ENCODE results near the gene DCLK1.

DCLK1 gene

GRCh38 chr13:35889560-35889959 lies 241.6 kb downstream of the DCLK1 start:
- DNase-seq: no peak

GRCh38 chr13:35888981-35889380 lies 242.2 kb downstream of the DCLK1 start:
- DNase-seq: no peak

- no peak for DNase-seq
These were observed 242.7 kb downstream of the DCLK1 start for GRCh38 chr13:35888457-35888883.

DNA sequence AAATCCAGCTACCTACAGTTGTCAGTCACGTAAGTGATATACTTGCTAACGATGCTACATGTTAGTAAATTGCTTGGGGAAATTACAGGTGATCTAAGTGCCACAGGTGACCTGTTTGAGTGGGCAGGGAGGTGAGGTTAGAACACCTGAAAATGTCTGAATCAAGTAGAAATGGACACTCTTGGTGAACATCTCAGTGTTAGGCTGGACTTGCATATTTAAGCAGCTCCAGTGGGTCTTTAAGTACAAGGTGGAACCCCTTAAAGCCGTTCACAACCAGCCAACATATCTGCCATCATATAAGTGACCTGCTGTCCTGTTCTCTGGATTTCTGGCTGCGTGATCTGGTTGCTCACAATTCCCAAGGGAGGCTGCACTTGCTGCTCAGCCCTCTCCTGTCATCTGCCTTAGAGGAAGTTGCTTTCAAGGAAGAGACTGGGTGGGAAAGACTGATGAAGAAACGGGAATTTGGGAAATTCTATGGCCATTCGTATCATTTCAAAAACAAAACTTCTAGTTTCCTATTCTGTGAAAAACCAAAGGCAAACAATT lies 244.0 kb downstream of the DCLK1 start:
- DNase-seq: no peak

GRCh38 chr13:35886332-35887114 lies 244.7 kb downstream of the DCLK1 start:
- DNase-seq: no peak

DNA sequence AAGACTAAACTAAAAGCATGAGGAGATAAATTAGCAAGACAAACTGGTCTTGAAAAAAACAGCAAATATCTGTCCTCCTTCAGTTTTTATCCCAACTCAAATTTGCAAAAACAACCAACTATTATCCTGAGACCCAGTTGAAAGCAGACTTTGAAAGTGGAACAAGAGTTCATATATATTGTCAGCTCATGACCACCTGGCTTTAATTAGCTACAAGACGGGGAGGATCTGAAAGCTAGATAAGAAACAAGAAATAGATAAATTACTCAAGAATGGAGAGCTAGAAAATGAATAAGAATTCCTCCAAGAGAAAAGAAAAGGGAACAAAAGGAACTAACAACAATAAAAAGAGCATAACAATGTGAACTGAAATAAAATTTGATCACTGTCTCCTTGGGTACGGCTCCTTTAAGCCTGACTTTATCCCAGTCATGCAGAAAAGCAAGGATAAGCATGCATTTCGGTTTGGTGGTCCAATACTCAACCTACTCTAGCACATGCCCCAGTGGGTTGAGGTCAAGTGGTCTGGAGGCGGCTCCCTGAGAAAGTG lies 246.9 kb downstream of the DCLK1 start:
- no peak for DNase-seq

DNA sequence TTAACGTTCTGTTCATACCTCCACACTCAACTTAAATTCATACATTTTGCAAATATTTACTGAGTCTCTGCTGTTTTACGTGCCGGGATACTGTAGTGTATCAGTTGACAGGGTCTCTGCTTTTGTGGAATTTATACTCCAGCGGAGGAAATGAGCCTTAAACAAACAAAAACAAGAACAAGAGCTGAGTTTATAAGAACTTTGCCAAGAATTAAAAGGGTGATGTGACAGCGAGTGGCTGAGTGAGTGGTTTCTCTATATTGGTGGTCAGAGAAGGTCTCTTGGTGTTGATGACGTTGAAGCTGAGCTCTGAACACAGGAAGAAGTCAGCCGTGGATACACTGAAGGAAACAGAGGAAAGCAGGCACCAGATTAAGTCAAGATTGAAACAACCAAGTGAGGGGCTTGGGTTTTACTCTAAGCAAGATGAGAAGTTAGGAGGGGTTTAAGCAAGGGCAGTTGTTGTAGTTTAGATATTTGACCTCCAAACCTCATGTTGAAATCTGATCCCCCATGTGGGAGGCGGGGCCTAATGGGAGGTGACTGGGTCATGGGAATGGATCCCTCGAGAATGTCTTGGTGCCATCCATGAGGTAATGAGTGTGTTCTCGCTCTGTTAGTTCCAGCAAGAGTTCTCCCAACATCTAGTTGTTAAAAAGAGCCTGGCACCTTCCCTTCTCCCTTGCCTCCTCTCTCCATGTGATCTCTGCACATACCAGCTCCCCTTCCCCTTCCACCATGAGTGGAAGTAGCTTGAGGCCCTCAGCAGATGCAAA lies 248.3 kb downstream of the DCLK1 start:
- DNase-seq: no peak

DNA sequence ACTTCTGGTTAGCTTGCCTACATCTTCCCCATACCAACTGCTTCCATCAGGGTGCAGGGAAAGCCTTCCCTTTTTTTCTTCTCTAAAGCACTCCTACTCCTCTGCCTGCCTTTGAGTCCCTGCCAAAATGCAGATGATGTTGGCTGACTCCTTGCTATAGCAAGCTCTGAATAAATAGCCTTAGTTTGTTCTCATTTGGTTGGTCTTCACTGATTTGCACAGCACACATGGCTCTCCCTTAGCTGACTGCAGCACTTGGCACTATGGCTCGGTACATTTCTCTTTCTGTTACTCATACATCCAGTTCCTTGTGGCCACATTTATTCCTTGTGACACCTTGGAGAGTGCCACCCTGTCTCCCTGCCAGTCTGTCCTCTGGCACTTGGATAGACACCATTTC lies 249.8 kb downstream of the DCLK1 start:
- DNase-seq: no peak

GRCh38 chr13:35879111-35879510 lies 252.1 kb downstream of the DCLK1 start:
- no peak for DNase-seq

DNA sequence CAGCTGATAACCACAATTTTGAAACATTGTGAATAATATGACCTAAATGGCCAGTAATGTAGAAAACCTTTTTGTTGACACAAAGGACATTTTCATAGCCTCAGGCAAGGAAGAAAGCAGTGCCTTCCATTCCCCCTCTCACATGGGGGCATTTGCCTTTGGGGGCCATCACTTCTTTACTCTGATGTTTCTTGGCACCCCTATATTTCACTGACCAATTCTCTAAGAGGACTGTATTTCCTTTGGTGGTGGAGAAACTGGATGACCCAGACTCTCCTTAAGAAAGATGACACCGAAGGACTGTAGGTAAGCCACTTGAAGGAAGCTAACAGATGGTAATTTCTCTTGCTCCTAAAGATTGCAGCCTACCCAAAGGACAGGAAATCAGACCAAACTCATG lies 254.6 kb downstream of the DCLK1 start:
- no peak for DNase-seq

DNA sequence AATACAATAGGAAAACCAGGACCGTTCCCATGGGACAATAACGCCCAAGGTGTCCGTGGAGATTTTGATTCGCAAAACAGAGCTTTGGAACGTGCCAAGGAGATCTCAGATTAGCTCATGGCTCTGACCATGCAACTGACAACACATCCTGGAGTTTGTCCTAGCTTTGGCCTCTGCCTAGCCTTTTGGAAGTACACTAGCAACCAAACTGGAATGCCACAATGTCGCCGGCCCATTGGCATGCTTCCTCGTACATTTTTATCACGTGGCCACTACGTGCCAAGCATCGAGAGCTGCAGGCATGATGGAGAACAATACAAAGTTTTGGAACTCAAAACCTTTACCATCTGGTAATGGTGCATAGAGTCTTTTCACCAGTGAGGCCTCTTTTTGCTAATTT lies 256.5 kb downstream of the DCLK1 start:
- no peak for DNase-seq

- DNase-seq: no peak
These were observed 258.8 kb downstream of the DCLK1 start for GRCh38 chr13:35872369-35872768.

- DNase-seq: no peak
These were observed 259.6 kb downstream of the DCLK1 start for GRCh38 chr13:35871561-35871960.

DNA sequence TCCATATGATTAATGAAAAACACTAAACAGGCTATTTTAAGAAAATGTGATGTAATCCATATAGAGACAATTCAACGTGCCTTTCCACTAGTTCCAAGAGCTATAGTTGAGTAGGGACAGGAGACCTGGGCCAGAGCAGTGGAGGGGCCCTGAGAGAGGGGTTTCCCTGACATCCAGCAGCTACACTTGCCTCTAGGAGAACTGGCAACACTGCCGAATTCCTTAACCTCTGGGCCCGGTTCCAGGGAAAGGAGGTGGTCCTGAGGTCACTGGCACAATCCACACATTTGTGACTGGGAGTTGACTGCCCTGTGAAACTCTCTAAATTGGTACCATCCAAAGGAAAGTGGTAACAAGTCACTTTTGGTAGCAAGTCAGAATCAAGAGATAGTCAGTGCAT lies 264.4 kb downstream of the DCLK1 start:
- no peak for DNase-seq

DNA sequence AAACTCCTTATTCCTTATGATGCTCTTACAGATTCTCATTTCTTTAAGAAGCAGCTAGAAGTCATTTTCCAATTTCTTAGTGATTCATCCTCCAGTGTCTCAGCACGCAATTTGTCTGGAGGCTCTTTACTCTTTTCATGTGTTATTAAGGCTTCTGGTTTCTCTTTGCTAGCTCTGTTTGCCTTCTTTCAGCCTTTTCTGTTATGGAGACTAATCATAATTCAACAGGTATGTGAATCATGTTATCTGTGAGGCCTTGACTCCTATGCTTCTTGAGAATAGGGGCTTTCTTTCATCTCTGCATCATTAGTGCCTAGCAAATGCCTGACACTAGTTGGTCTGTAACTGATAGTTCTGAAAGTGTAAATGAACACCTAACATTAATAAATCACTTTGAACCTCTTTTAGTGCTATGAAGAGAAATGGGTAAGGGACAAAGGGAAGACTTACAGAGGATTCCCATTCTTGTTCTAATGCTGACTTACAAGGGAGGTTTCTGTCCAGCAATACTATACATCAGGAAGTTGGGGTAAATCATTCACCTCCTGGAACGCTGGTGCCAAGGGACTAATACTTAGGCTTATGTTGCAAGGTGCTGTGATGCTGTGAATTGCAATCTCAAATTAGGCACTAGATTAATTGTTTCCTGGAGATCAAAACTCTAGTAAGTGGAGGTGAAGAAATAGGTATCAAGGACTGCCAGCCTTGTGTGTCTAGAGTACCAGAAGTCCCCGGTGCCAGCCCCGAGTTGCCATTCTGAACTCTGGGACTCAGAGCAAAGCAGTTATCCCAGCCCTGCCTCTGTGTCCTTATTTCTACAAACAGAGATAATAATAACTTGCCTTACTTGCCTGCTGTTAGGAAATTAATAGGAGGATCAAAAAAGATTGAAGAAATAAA lies 265.6 kb downstream of the DCLK1 start:
- DNase-seq: no peak

DNA sequence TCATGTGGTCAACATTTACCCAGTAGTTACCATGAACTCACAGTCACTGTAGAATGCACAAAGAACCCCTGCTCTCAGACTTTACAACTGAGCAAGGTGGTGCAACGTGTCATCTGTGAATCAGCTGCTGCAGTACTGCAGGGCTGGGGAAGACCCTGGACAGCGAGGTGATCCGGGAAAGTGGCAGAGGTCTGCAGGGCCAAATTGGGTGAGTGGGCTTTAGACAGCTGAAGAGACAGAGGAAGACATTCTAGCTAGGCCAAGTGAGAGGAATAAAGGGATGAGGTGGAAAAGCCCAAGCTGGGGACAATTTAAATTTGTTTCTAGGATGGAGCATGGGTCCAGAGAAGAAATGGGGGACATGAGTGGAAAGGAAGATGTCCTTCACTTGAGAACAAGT lies 270.5 kb downstream of the DCLK1 start:
- DNase-seq: no peak

- DNase-seq: no peak
These were observed 271.2 kb downstream of the DCLK1 start for GRCh38 chr13:35859981-35860380.

- DNase-seq: no peak
These were observed 272.5 kb downstream of the DCLK1 start for GRCh38 chr13:35858665-35859064.

- no peak for DNase-seq
These were observed 273.4 kb downstream of the DCLK1 start for GRCh38 chr13:35857769-35858168.

DNA sequence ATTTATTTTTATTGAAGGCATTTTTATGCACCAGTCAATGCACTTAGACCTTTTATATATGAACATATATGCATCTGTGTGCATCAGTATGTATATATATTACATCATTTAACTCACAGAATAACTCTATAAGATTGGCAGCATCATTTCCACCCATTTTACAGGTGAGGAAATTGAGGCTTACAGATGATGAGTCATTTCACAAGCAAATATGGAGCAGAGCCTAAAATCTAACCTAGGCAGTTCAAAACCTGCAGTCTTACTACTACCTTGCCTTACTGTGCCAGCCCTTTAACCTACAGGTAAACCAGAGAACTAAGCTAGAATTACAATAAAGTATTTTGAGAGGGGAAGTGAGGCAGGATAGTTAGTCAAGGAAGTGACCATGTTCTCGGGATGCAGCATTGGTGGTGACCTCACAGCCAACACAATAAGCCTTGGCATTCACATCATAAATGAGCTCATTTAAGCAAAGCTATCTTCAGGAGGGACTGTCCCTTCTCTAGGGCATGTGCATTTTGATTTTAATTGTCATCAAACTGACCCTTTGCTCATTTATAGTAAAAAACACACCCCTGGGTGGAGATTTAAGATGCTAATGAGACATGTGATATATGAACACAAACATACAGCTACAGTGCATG lies 274.3 kb downstream of the DCLK1 start:
- DNase-seq: no peak

GRCh38 chr13:35856084-35856483 lies 275.1 kb downstream of the DCLK1 start:
- DNase-seq: no peak

DNA sequence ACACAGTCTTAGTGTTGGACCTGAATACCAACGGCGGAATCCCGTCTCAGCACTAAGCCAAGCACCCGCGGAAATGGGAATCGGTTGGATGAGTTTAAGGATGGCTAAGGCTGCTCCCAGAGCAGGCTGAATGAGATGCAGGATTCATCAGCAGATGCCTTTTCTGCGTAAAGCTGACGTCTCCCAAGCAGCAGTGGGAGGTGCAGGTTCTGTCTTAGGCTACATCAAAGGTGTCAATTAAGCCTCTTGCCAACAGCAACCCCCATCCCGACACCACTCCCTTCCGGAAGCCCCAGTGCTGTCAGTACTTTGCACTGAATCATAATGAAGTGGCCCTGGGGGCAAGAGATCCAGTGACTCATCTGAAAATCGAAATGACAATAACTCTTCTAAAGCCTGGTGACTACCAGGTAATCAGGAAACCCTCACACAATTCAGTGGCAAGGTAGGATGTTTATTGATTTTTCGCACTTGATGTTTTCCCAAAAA lies 275.6 kb downstream of the DCLK1 start:
- DNase-seq: no peak

All from amniotic stem cell (primary cell).